CD1c-positive myeloid dendritic cell (primary cell): ENCODE results near the gene LARP4.
"Not testable (repeated sequence)": the region's sequence is repeated elsewhere in the genome, so short reads cannot be mapped to it uniquely, and the experiment has no call there.

Source experiments
- DNase-seq: peaks from one replicate; pipeline ENCODE4 v3.0.0-alpha.2; 2016; ENCODE audit errors: extremely low spot score

The LARP4 gene

GRCh38 chr12:50483488-50483887 lies 82.8 kb downstream of the LARP4 start:
- no peak for DNase-seq

DNA sequence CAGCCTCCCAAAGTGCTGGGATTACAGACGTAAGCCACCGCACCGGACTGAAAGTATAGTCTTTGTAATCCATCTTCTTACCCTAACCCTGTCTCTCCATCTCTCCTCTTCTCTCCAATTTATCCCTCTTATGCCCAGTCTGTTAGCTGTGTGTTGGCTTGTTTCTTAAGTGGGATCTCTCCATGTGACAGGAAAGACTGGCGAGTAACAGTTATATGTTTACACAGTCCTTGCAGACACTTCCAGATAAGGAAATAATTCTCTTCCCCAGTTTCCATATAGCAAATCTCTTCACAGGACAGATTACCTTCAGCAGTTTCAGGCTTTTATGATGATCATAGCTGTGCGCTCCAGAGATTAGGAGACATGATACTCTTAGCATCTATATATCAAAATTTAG lies 88.1 kb downstream of the LARP4 start:
- DNase-seq, result no peak

- DNase-seq, result not testable (repeated sequence)
Observed at GRCh38 chr12:50498119-50498518, 97.4 kb downstream of the LARP4 start.

DNA sequence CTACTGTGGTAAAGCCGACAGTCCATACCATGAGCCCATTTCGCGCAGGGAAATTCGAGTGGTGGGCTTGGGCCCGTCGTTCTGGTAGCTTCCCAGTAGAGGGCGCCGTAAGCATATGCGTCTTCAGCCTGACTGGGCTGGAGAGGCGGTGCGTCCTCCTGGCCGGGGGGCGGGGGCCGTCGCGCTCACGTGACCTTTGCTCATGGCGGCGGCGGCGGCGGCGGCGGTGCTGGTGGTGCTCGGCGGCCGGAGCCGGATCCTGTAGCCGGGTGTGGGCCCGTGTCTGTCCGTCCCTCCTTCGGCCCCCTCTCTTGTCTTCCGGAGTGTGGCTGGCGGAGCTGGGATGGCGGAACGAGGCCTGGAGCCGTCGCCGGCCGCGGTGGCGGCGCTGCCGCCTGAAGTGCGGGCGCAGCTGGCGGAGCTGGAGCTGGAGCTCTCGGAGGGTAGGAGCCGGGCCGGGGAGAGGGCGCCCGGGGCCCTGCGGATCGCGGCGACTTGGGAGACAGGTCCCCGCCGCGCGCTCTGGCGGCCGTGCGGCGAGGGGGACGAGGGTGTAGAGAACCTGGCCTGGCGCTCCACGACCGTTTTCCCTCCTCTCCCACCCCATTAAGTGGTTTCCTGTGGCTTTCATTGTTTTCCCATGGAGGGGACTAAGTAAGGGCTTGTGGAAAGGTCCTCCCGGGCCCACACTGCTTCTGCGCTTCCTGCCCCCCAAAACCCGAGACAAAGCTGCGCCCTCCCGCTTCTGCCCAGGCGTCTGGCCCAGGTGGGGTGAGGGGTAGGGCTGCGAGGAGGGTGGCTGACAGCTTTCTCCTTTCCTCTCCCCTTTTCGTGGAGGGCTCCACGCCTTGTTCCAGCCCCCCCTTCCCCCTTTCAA lies 104.4 kb downstream of the LARP4 start, which contains the start of gene DIP2B:
Gene DIP2B (plus strand): TSS at position 188 of the 877 bp plus-strand sequence. CDS start 156 bp downstream, at position 344.
- peak; percentile 95 for DNase-seq

DNA sequence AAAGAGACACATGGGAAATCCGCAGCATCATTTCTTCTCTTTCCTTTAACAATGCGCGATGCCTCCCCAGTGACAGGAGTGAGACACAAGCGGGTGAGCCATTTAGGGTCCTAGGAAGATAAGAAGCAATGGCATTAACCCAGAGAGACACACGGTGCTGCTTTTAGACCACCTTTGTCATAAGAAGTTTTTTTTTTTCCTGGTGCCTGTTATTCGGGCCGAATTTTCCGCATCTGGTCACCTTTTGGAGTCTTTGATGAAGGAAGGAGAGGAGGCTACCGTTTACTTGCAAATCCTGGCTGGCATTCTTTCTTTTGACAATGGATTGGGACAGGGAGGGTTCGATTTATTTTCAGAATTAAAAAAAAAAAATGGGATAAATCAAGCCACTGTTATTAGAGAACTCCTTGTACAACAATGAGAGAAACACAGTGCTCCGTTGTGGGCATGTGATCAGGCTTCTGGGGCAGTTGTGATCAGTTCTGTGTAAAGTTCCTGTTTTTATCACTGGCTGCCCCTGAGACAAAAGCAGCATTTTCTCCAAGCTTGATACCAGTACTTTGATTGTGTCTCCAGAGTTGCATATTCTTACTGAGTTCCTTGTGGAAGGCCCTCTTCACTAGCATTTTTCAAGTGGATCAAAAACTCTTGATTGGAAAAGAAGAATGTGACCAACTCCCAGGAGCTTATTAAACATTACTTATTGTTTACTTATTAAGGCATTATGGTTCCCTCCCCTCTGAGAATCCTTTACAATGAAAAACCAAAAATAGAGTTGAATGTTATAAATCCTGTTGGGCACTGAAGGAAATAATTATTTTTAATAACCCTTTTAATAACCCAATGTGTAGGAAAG lies 105.2 kb downstream of the LARP4 start:
- DNase-seq, result peak; percentile 71

- no peak for DNase-seq
Observed at GRCh38 chr12:50506753-50507473, 106.2 kb downstream of the LARP4 start.

- DNase-seq, result no peak
Observed at GRCh38 chr12:50507474-50507838, 106.8 kb downstream of the LARP4 start.

DNA sequence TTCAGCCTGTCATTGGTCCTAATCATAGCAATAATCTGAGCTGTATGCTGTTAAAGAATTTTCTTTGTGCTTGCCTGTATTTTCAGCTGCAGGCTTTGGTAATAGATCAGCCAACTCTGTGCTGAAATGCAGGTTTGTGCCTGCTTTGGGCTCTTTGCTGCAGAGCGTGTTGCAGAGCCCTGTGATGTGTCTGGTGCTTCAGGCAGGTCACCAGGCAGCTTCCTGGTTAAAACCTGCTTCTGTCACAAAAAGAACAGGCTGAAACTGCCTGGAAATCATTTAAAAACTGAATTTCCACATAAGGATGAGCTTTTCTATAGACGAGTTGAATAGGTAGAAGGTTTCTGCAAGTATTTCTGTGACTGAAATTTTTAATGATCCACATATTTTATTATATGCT lies 107.2 kb downstream of the LARP4 start:
- DNase-seq, result no peak

- peak; percentile 33 for DNase-seq
Observed at GRCh38 chr12:50508414-50508813, 107.7 kb downstream of the LARP4 start.

- DNase-seq, result peak; percentile 41
Observed at GRCh38 chr12:50508970-50509663, 108.4 kb downstream of the LARP4 start.

DNA sequence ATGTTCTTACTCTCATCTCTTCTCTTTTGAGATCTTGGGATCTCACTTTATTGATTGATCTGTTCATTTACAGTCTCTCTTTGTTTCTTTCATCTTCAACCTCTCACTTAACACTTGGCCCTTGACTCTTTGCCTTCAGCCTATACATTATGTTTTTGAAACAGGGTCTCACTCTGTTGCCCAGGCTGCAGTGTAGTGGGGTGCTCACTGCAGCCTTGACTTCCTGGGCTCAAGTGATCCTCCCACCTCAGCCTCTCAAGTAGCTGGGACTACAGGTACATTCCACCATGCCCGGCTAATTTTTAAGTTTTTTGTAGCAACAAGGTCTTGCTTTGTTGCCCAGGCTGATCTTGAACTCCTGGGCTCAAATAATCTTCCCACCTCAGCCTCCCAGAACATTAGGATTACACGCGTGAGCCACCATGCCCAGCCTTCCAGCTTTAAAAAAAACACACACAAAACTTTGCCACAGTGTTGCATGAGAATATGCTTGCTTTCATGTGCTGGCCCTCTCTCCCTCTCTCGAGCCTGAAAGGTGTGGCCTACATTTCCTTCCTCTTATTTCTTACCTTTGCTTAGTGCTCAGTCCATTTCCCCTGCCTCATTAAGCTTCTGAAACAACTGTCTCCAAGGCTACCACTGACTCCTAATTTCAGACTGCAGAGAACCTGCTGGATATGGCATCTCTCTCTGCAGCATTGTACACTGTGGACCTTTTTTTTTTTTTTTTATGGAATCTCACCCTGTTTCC lies 114.0 kb downstream of the LARP4 start:
- no peak for DNase-seq

DNA sequence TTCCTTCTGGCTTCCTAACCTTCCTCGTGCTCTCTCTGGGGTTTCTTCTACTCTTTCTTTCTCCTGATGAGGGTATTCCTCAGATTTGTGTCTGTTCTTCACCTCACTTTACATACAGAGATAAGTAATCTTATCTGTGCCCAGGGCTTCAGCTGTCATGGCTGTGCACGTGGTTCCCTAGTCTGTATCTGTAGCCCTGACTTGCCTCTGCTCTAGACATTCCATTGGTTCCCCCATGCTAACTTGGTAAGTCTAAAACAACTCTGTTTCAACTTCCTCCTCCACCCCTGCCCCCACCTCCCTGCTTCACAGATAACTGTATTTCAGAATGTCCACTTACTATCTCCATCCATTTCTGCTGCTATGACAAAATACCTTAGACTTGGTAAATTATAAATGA lies 114.9 kb downstream of the LARP4 start:
- DNase-seq, result no peak

DNA sequence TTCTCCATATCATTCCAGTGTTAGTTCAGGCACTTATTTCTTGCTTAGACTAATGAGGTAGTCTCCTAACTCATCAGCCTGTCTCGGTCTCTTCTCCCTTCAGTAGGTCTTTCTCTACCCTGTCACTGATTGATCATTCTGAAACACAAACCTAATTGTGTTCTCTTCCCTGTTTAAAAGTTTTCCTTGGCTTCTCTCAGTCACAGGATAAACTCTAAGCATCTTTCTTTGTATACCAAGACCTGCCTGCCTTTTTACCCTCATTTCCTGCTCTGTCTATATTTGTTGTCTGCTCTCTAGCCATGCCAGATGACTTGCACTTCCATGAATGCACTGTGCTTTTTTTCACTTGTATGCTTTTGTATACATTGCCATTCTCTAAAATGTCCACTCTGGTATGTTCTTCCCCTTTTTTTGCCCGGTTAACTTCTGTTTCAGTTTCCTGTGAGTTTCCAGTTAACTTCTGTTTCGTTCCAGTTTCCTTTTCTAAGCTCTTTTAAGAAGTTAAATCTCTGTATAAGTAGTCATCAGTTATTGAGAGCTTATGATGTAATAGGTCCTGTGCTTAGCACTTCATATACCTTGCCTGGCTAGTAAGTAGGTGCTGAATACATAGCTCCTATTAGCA lies 116.8 kb downstream of the LARP4 start:
- DNase-seq, result peak; percentile 93

DNA sequence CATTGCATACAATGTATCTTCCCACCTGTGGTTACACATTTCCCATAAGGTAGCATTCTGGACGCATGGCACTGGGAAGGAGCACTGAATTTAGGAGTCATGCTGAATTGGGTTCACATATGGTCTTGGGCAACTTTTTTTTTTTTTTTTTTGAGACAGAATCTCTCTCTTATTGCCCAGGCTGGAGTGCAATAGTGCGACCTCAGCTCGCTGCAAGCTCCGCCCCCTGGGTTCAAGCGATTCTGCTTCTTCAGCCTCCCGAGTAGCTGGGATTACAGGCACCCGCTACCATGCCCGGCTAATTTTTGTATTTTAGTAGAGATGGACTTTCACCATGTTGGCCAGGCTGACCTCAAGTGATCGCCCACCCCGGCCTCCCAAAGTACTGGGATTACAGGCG lies 117.4 kb downstream of the LARP4 start:
- no peak for DNase-seq

GRCh38 chr12:50519353-50519752 lies 118.7 kb downstream of the LARP4 start:
- DNase-seq, result no peak

DNA sequence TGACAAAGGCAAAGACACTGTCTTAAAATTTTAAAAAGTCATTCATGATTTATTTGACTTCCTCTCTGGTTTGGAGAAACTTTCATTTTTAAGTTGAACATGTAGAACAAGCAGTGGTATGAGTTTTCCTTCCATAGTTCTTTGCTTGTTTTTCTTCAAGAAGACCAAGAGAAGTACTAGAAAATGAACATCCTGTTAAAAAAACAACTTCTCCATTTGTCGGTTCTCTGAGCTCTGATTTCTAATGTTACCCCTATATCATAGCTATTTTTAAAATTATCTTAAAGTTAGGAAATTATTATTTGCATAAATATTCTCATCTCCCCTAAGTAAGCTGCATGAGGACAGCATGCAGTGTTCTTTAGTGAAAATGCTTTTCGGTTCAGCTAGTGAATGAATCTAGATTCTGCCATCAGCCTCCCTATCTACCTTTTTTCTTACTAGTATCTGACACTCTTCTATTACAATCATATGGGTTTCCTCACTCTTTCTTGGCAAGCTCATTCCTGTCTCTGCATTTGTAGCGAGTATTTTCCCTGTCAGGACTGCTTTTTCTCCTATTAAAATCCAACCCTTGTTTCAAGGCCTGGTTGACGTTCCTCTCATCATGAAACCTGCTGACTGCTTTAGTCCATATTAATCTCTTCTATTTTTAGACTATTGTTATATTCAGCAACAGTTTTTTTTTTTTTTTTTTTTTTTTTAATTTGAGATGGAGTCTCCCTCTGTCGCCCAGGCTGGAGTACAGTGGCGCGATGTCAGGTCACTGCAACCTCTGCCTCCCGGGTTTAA lies 119.9 kb downstream of the LARP4 start:
- peak; percentile 42 for DNase-seq

- not testable (repeated sequence) for DNase-seq
Observed at GRCh38 chr12:50521781-50522180, 121.1 kb downstream of the LARP4 start.

- DNase-seq, result no peak
Observed at GRCh38 chr12:50523772-50524171, 123.1 kb downstream of the LARP4 start.

GRCh38 chr12:50524621-50525020 lies 123.9 kb downstream of the LARP4 start:
- no peak for DNase-seq
